DLD1 (cell line): ENCODE results near the gene OR6M1.

Experiments
- in situ Hi-C: cut with HindIII; loops from 2 replicates; pipeline ENCODE4 v1.10.0; 2017; ENCODE audit warnings: low sequenced_read_pairs

Gene OR6M1

GRCh38 chr11:123775715-123776549 is 30.2 kb downstream of the OR6M1 start:
- in situ Hi-C loops: no loop called here

- in situ Hi-C loops: no loop called here
Measured at GRCh38 chr11:123775289-123775688, 30.9 kb downstream of the OR6M1 start.

- in situ Hi-C loops: no loop called here
Measured at GRCh38 chr11:123773959-123774358, 32.2 kb downstream of the OR6M1 start.

GRCh38 chr11:123773026-123773425 is 33.1 kb downstream of the OR6M1 start:
- in situ Hi-C loops: no loop called here

GRCh38 chr11:123771664-123772063 is 34.5 kb downstream of the OR6M1 start:
- in situ Hi-C loops: no loop called here

GRCh38 chr11:123770712-123771111 is 35.4 kb downstream of the OR6M1 start:
- in situ Hi-C loops: no loop called here

GRCh38 chr11:123765601-123766000 is 40.5 kb downstream of the OR6M1 start:
- in situ Hi-C loops: no loop called here

- in situ Hi-C loops: no loop called here
Measured at GRCh38 chr11:123762422-123762821, 43.7 kb downstream of the OR6M1 start.

GRCh38 chr11:123760894-123761293 is 45.3 kb downstream of the OR6M1 start:
- in situ Hi-C loops: no loop called here

GRCh38 chr11:123757976-123758375 is 48.2 kb downstream of the OR6M1 start:
- in situ Hi-C loops: no loop called here

GRCh38 chr11:123755813-123756212 is 50.3 kb downstream of the OR6M1 start:
- in situ Hi-C loops: no loop called here
